BJ (cell line): Measurements from ENCODE around the gene SUGCT. TPM values are rescaled to one million over a fixed set of nuclear protein-coding genes. Genes with fewer than 3 reads are reported as not detected.

ENCODE experiments used
- CTCF ChIA-PET: fragments of 350-600 bp; formaldehyde crosslinking; extraction: SDS; loops from one replicate; lab custom pipeline; 2021; ENCODE audit warnings: antibody characterized with exemption, inconsistent platforms; lab: Yijun Ruan, JAX
- POLR2A ChIA-PET: fragments of 300-600 bp; sonication (Branson Sonifier 250); formaldehyde crosslinking; extraction: SDS; loops from one replicate; lab custom pipeline; 2021; ENCODE audit warnings: antibody characterized with exemption; lab: Charles Lee
- DNase-seq: peaks from one replicate; pipeline ENCODE4 v3.0.0-alpha.2; 2011; ENCODE audit warnings: low read depth
- H3K27me3 ChIP-seq: 2 replicates; pipeline ENCODE4 v1.6.0; 2011; ENCODE audit warnings: low read length; ENCODE audit not compliant: control insufficient read depth, insufficient read depth
- H3K36me3 ChIP-seq: 2 replicates; pipeline ENCODE4 v1.5.1; 2011; ENCODE audit warnings: low read length; ENCODE audit not compliant: control insufficient read depth, insufficient read depth
- H3K4me3 ChIP-seq: 2 replicates; pipeline ENCODE4 v1.5.1; 2011; ENCODE audit warnings: low read depth, mild to moderate bottlenecking, control low read depth, low read length
- polyA plus RNA-seq: library from polyadenylated mRNA; depleted of rRNA; stranded (reverse); fragments of >200 nt; gene quantifications from 2 replicates; pipeline ENCODE4 v1.2.3, GENCODE V29; 2011
- TF ChIP-seq, protein P1 (sequence below): IDR thresholded peaks from 2 replicates; pipeline ENCODE4 v1.5.1; 2011; ENCODE audit warnings: low read depth, mild to moderate bottlenecking, control low read depth, inconsistent platforms, low read length, moderate library complexity; ENCODE audit not compliant: insufficient read depth

The SUGCT gene
- polyA plus RNA-seq, 1 experiment = 10.6 TPM

DNA sequence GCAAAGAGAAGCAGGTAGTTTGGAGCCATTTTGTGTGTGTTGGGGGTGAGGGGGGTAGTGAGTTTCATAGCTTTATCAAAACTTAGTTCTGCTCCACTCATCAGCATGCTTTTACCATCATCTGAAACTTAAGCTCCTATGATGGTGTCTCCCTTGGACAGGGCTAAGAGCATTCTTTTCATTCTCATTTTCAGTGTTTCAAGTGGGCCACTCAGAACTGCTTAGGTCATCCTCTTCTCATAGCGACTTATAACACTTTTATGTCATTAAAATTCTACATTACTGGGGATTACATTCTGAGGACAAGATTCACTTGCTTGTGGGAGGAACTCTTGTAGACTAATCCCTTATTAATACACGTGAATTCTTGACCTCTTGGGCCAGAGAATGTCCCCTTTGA, 649.4 kb downstream of the SUGCT start:
- DNase-seq = no peak
- Histone ChIP-seq H3K27me3 (no peaks in the 10 kb centered on the region), H3K4me3 (no peak overlapping the region), H3K36me3 (no peaks in the 10 kb centered on the region)
- TF ChIP-seq, protein P1, sequence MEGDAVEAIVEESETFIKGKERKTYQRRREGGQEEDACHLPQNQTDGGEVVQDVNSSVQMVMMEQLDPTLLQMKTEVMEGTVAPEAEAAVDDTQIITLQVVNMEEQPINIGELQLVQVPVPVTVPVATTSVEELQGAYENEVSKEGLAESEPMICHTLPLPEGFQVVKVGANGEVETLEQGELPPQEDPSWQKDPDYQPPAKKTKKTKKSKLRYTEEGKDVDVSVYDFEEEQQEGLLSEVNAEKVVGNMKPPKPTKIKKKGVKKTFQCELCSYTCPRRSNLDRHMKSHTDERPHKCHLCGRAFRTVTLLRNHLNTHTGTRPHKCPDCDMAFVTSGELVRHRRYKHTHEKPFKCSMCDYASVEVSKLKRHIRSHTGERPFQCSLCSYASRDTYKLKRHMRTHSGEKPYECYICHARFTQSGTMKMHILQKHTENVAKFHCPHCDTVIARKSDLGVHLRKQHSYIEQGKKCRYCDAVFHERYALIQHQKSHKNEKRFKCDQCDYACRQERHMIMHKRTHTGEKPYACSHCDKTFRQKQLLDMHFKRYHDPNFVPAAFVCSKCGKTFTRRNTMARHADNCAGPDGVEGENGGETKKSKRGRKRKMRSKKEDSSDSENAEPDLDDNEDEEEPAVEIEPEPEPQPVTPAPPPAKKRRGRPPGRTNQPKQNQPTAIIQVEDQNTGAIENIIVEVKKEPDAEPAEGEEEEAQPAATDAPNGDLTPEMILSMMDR = no peak
- POLR2A ChIA-PET = no interaction called here
- CTCF ChIA-PET = no interaction called here

DNA sequence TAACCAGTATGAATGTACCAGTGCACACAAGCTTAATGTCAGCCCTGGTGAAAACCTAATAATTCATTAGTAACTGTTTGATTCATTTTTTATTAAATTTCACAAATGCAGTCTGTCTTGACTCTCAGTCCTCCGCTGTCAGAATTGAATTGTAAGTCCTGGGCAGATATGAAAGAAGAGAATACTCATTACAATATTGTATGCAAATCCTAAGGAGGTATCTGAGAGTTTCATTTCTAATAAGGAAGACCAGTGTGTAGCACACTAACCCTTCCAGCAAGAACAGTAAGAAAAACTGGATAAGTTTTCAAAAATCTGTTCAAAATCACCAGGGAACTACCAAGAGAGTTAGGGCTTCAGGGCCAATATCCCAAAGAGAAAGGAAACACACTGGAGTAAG, 652.1 kb downstream of the SUGCT start:
- Histone ChIP-seq H3K4me3 (no peak overlapping the region), H3K36me3 (no peaks in the 10 kb centered on the region), H3K27me3 (no peaks in the 10 kb centered on the region)
- POLR2A ChIA-PET = no interaction called here
- CTCF ChIA-PET = no interaction called here
- no peak for DNase-seq
- TF ChIP-seq, protein P1 = no peak

GRCh38 chr7:40793132-40793531, 658.3 kb downstream of the SUGCT start:
- DNase-seq = no peak
- no peaks in the 10 kb centered on the region for H3K36me3 ChIP-seq
- TF ChIP-seq, protein P1 = no peak
- ChIA-PET POLR2A (no interaction called here), CTCF (no interaction called here)
- H3K4me3 ChIP-seq = no peak overlapping the region
- H3K27me3 ChIP-seq = no peaks in the 10 kb centered on the region

GRCh38 chr7:40795607-40796006, 660.8 kb downstream of the SUGCT start:
- no peak for DNase-seq
- H3K27me3 ChIP-seq = no peaks in the 10 kb centered on the region
- CTCF ChIA-PET = no interaction called here
- no peak overlapping the region for H3K4me3 ChIP-seq
- TF ChIP-seq, protein P1 = no peak
- POLR2A ChIA-PET = no interaction called here
- H3K36me3 ChIP-seq = no peaks in the 10 kb centered on the region

DNA sequence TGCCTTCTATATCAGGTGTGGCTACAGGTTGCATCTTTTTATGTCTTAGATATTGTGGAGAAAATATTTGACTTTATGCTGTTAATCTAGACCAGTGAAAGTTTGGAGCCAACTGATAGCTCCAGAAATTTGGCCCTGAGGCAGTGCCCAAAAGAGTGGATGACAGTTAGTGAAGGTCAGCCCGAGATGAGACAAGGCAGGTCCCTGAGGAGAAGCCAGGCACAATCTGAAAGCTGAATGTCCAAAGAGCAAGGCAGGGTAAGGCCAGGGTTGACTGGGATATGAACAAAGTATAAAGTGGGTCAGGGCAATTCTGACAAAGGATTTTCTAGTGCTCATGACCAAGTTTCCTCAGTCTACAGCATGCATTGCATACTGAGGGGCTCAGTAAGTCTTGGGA, 661.9 kb downstream of the SUGCT start:
- no peaks in the 10 kb centered on the region for H3K27me3 ChIP-seq
- ChIA-PET CTCF (interaction anchor here (1.2 to 1.5 kb wide), 2 partner anchors 21 to 598 kb away, joined by 3 read pairs; no protein-coding TSS in a partner anchor), POLR2A (interaction anchor here (0.6 kb wide), 1 partner anchor 1036 kb away, joined by 3 read pairs; no protein-coding TSS in a partner anchor)
- H3K4me3 ChIP-seq = no peak overlapping the region
- H3K36me3 ChIP-seq = no peaks in the 10 kb centered on the region
- TF ChIP-seq, protein P1 = no peak
- DNase-seq = no peak
